Endothelial cell of umbilical vein (primary cell): Measurements from ENCODE around the gene ORC1. TPM values are rescaled to one million over a fixed set of nuclear protein-coding genes. Genes with fewer than 3 reads are reported as not detected.

Experiments
- Bru-seq: library from RNA; stranded (reverse); fragments of 400-500 nt; gene quantifications from one replicate; lab custom pipeline; 2021; lab: Mats Ljungman, UMichigan
- BruChase-seq, 2 experiments: library from RNA; stranded (reverse); fragments of 400-500 nt; gene quantifications; one replicate each; lab custom pipeline; 2021; lab: Mats Ljungman, UMichigan
- BruUV-seq: library from RNA; stranded (reverse); fragments of 400-500 nt; replicated peaks from 2 replicates; lab custom pipeline; 2021; lab: Mats Ljungman, UMichigan
- CTCF ChIA-PET: fragments of 300-600, 350-600 bp; sonication (Branson Sonifier 250); formaldehyde crosslinking; loops from one replicate; lab custom pipeline; 2021; ENCODE audit warnings: antibody characterized with exemption, inconsistent platforms; lab: Charles Lee
- POLR2A ChIA-PET: fragments of 300-600, 350-600 bp; sonication (Branson Sonifier 250); formaldehyde crosslinking; loops from one replicate; lab custom pipeline; 2021; ENCODE audit warnings: antibody characterized with exemption, inconsistent platforms; lab: Charles Lee
- DNase-seq: peaks from one replicate; pipeline ENCODE4 v3.0.0-alpha.2; 2011; ENCODE audit warnings: low read depth, low spot score
- FAIRE-seq: peaks from 2 replicates; lab custom pipeline; 2011; peaks lifted over from hg19 to GRCh38; lab: Jason Lieb, UNC
- H2AFZ ChIP-seq: 2 replicates; pipeline ENCODE4 v1.6.0; 2012; ENCODE audit warnings: low read depth, low read length, control low read depth, inconsistent platforms
- H3K27ac ChIP-seq: 2 replicates; pipeline ENCODE4 v1.5.1; 2011; ENCODE audit warnings: low read depth, mild to moderate bottlenecking, control low read depth, low read length, moderate library complexity; ENCODE audit not compliant: insufficient read depth
- H3K27me3 ChIP-seq, 2 experiments: 2 replicates each; pipeline versions ENCODE4 v1.6.0 to v1.6.1; 2011; ENCODE audit warnings: low read length in 2 of 2, mixed read lengths in 1 of 2; ENCODE audit not compliant: control insufficient read depth in 2 of 2, insufficient read depth in 2 of 2
- H3K36me3 ChIP-seq, 2 experiments: 2 replicates in 1 of 2; 3 replicates in 1 of 2; pipeline ENCODE4 v1.5.1; 2011; ENCODE audit warnings: low read length in 2 of 2, mild to moderate bottlenecking in 1 of 2, moderate library complexity in 1 of 2; ENCODE audit not compliant: control insufficient read depth in 2 of 2, insufficient read depth in 2 of 2; ENCODE audit errors: extremely low read depth in 1 of 2
- H3K4me1 ChIP-seq: 3 replicates; pipeline ENCODE4 v1.5.1; 2011; ENCODE audit warnings: mild to moderate bottlenecking, low read length; ENCODE audit not compliant: control insufficient read depth, insufficient read depth; ENCODE audit errors: extremely low read depth
- H3K4me2 ChIP-seq: 2 replicates; pipeline ENCODE4 v1.6.1; 2011; ENCODE audit warnings: low read length, control low read depth, mixed read lengths; ENCODE audit not compliant: insufficient read depth
- H3K4me3 ChIP-seq, 3 experiments: fragments of 200-600 bp in 1 of 3; sonication (generic), shearing (Covaris generic) in 1 of 3; replicated peaks in 1 of 3; 2 replicates each; pipeline ENCODE4 v1.5.1; 2011 to 2016; ENCODE audit warnings: control low read depth in 3 of 3, low read length in 3 of 3, mild to moderate bottlenecking in 2 of 3, inconsistent platforms in 1 of 3, low read depth in 1 of 3, moderate library complexity in 1 of 3; ENCODE audit not compliant: insufficient read depth in 1 of 3
- H3K79me2 ChIP-seq: 2 replicates; pipeline ENCODE4 v1.6.0; 2012; ENCODE audit warnings: low read length, inconsistent platforms; ENCODE audit not compliant: control insufficient read depth, insufficient read depth
- H3K9ac ChIP-seq: replicated peaks from 2 replicates; pipeline ENCODE3; 2011; ENCODE audit warnings: low read length, control low read depth; ENCODE audit not compliant: insufficient read depth; ENCODE audit errors: extremely low read depth
- H3K9me1 ChIP-seq: replicated peaks from 3 replicates; pipeline ENCODE4 v1.6.0; 2011; ENCODE audit warnings: mild to moderate bottlenecking, low read length; ENCODE audit not compliant: control insufficient read depth, insufficient read depth; ENCODE audit errors: extremely low read depth
- H3K9me3 ChIP-seq: replicated peaks from 2 replicates; pipeline ENCODE4 v1.5.1; 2012; ENCODE audit warnings: low read length, inconsistent platforms; ENCODE audit not compliant: control insufficient read depth, insufficient read depth
- H4K20me1 ChIP-seq: replicated peaks from 2 replicates; pipeline ENCODE3; 2011; ENCODE audit warnings: mild to moderate bottlenecking, low read length; ENCODE audit not compliant: control insufficient read depth, insufficient read depth; ENCODE audit errors: extremely low read depth
- CTCF ChIP-seq, 2 donors: IDR thresholded peaks; 1 replicate in 1 of 2; 2 replicates in 1 of 2; pipeline ENCODE4 v1.5.1; 2011; ENCODE audit warnings: low read length in 2 of 2, mild to moderate bottlenecking in 2 of 2, moderate library complexity in 2 of 2, control low read depth in 1 of 2, inconsistent platforms in 1 of 2, low read depth in 1 of 2; ENCODE audit not compliant: insufficient read depth in 1 of 2; ENCODE audit errors: extremely low read depth in 1 of 2
- EZH2 ChIP-seq: IDR thresholded peaks from 2 replicates; pipeline ENCODE4 v1.6.1; 2012; ENCODE audit warnings: borderline replicate concordance, low read depth, mild to moderate bottlenecking, moderate library complexity, low read length, inconsistent platforms; ENCODE audit not compliant: severe bottlenecking
- FOS ChIP-seq: IDR thresholded peaks from 2 replicates; pipeline ENCODE4 v1.6.1; 2011; ENCODE audit warnings: mild to moderate bottlenecking, low read length, moderate library complexity, borderline replicate concordance; ENCODE audit not compliant: insufficient read depth
- GATA2 ChIP-seq: IDR thresholded peaks from 2 replicates; pipeline ENCODE4 v1.7.0; 2011; ENCODE audit warnings: low read depth, mild to moderate bottlenecking, moderate library complexity, mixed read lengths, low read length; ENCODE audit not compliant: insufficient read length, insufficient read depth
- JUN ChIP-seq: IDR thresholded peaks from 2 replicates; pipeline ENCODE4 v1.6.1; 2011; ENCODE audit warnings: borderline replicate concordance, low read depth; ENCODE audit not compliant: insufficient read length, insufficient read depth
- MAX ChIP-seq: IDR thresholded peaks from 2 replicates; pipeline ENCODE4 v1.6.1; 2011; ENCODE audit not compliant: insufficient read depth, insufficient read length
- MYC ChIP-seq: IDR thresholded peaks from one replicate; pipeline ENCODE4 v1.6.1; 2011; ENCODE audit warnings: mild to moderate bottlenecking, low read depth, low read length
- POLR2A ChIP-seq: IDR thresholded peaks from 2 replicates; pipeline ENCODE4 v1.6.1; 2012; ENCODE audit warnings: low read depth, mild to moderate bottlenecking, control low read depth, low read length
- POLR2AphosphoS5 ChIP-seq: IDR thresholded peaks from 2 replicates; pipeline ENCODE4 v1.6.1; 2012; ENCODE audit warnings: low read depth, mild to moderate bottlenecking, control low read depth, low read length, moderate library complexity; ENCODE audit not compliant: insufficient read depth
- dilution Hi-C: fragments of 300-500 bp; cut with MboI; formaldehyde crosslinking; loops from one replicate; pipeline ENCODE4 v1.15.0; 2019; ENCODE audit warnings: low sequenced_read_pairs; ENCODE audit not compliant: extremely low pct_ligation_motif_present
- intact Hi-C: fragments of 100-400 bp; cut with micrococcal nuclease; formaldehyde crosslinking; loops from one replicate; pipeline ENCODE4 v1.10.0; 2022
- long read RNA-seq: library from polyadenylated mRNA; stranded (forward); transcript quantifications from one replicate; pipeline ENCODE4 v2.0.0, GENCODE V29; 2021
- polyA minus RNA-seq, 3 experiments: library from RNA; depleted of rRNA, polyadenylated mRNA; stranded (reverse); fragments of >200 nt; gene quantifications; 1 replicate in 1 of 3; 2 replicates in 2 of 3; pipeline ENCODE4 v1.2.3, GENCODE V29; 2011
- polyA plus RNA-seq, 4 experiments: library from polyadenylated mRNA; depleted of rRNA in 3 of 4; stranded (reverse) in 3 of 4; unstranded in 1 of 4; fragments of >200 nt; gene quantifications; 2 replicates each; pipeline versions ENCODE4 v1.2.1 to v1.2.3, GENCODE V29; 2011 to 2012; ENCODE audit warnings: missing spikeins in 1 of 4
- total RNA-seq: library from RNA; stranded (reverse); gene quantifications from 2 replicates; pipeline ENCODE4 v1.2.3, GENCODE V29; 2021

The ORC1 gene
- total RNA-seq (11.0 and 12.0 TPM in 2 replicates), polyA plus RNA-seq (5.6 and 6.5 TPM in 2 replicates), polyA minus RNA-seq (7.1 and 9.1 TPM in 2 replicates), Bru-seq, nascent RNA (percentile 71 among the genes with signal in this experiment), BruChase-seq, experiment 1, labeled RNA remaining after a 6-hour chase (percentile 67 among the genes with signal in this experiment), BruChase-seq, experiment 2, labeled RNA remaining after a 2-hour chase (percentile 61 among the genes with signal in this experiment)
- 8.3 and 10.6 TPM in 2 replicates for polyA plus RNA-seq (2011; cell fraction: cytosol; rRNA removed)
- polyA plus RNA-seq (2011; cell fraction: nucleus; rRNA removed): 9.0 and 12.2 TPM in 2 replicates
- polyA plus RNA-seq (2012): 3.9 and 9.1 TPM in 2 replicates
- 22.6 TPM for polyA minus RNA-seq (2011; cell fraction: cytosol; rRNA and poly(A)+ RNA removed)
- 4.3 and 6.8 TPM in 2 replicates for polyA minus RNA-seq (2011; cell fraction: nucleus; rRNA and poly(A)+ RNA removed)
- long read RNA-seq, transcript ORC1-202 (17 exons, 3,157 nt): major isoform, 8 of 19 reads
- long read RNA-seq, partial matches to known transcripts: 4 of 19 reads
- long read RNA-seq, other reads (novel, unspliced or antisense): 5 of 19 reads

GRCh38 chr1:52404116-52404974 lies at the start of gene ORC1, which contains the start of gene PRPF38A:
Gene ORC1, minus strand, starts transcription at chr1:52404423. Its CDS starts 2,200 bp downstream, at chr1:52402223.
Gene PRPF38A, plus strand, starts transcription at chr1:52404602. Its CDS starts 148 bp downstream, at chr1:52404750.
- FAIRE-seq: peak; percentile 96
- Histone ChIP-seq H4K20me1 (no peaks in the 10 kb centered on the region), H3K27me3 (no peaks in the 10 kb centered on the region), H3K4me2 (peak within 1 kb of the TSS; percentile 99), H3K9ac (peak within 1 kb of the TSS; percentile 98), H3K36me3 (peaks cover 5 to 10% of the 10 kb centered on the region in 2 experiments), H2AFZ (peak within 1 kb of the TSS; percentile 99), H3K9me1 (no peaks in the 10 kb centered on the region), H3K4me1 (peaks cover 14% of the 10 kb centered on the region), H3K4me3 (peak within 1 kb of the TSS; percentile 57 to 98 (median 83)), H3K27ac (peak within 1 kb of the TSS; percentile 98), H3K79me2 (peaks cover 39% of the 10 kb centered on the region), H3K9me3 (no peaks in the 10 kb centered on the region)
- intact Hi-C loops: loop anchor here (1.0 to 10.0 kb wide), 5 partner anchors 38 to 790 kb away; partner anchors contain the start of genes CC2D1B and CPT2
- TF ChIP-seq POLR2A (peak; percentile 82), CTCF (IDR thresholded peaks at IDR 0.05; ENCODE audit: extremely low read depth in 1 of 2, insufficient read depth in 1 of 2, low read depth in 1 of 2, low read length in 2 of 2) (peak; percentile 60 to 75), JUN (no peak), MYC (no peak), GATA2 (no peak), MAX (peak; percentile 46), FOS (peak; percentile 8), EZH2 (no peak), POLR2AphosphoS5 (peak; percentile 77)
- ChIA-PET CTCF (interaction anchor here (0.6 to 4.0 kb wide), 13 partner anchors 10 to 507 kb away, joined by 3 to 27 read pairs (median 4); partner anchors contain the start of gene CC2D1B), POLR2A (interaction anchor here (0.6 kb wide), 1 partner anchor 149 kb away, joined by 4 read pairs; the partner anchor contains the start of gene TUT4)
- BruUV-seq: TSS peak; percentile 78
- dilution Hi-C loops: no loop called here
- DNase-seq: peak; percentile 97
